ENCODE data around the gene SORCS2.

Gene SORCS2

DNA sequence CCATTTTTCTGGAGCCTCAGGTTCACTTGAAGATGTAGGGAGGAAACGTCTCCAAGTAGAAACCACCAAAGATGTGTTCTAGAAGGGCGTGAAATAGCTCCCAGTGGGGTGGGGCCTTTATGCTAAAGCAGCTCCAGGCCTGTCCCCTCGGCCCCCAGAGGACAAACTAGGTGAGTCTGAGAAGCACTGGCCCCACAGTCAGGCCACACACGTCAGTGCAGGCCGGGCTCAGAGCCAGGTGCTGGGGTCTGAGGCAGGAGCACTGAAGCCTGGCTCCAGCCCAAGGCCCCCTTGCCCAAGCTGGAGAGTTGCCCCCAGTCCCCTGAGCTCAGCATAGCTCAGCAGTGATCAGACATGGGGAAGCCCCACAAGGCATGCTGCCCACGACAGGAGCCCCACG lies 337.7 kb downstream of the SORCS2 start:
- in situ Hi-C loops (cut with HindIII; ENCODE audit: low pct_ligation_motif_present, low sequenced_read_pairs) = no loop called here
- TF ChIP-seq, protein P1, sequence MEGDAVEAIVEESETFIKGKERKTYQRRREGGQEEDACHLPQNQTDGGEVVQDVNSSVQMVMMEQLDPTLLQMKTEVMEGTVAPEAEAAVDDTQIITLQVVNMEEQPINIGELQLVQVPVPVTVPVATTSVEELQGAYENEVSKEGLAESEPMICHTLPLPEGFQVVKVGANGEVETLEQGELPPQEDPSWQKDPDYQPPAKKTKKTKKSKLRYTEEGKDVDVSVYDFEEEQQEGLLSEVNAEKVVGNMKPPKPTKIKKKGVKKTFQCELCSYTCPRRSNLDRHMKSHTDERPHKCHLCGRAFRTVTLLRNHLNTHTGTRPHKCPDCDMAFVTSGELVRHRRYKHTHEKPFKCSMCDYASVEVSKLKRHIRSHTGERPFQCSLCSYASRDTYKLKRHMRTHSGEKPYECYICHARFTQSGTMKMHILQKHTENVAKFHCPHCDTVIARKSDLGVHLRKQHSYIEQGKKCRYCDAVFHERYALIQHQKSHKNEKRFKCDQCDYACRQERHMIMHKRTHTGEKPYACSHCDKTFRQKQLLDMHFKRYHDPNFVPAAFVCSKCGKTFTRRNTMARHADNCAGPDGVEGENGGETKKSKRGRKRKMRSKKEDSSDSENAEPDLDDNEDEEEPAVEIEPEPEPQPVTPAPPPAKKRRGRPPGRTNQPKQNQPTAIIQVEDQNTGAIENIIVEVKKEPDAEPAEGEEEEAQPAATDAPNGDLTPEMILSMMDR (IDR thresholded peaks at IDR 0.05; ENCODE audit: low read depth, low read length, missing control alignments) = no peak

DNA sequence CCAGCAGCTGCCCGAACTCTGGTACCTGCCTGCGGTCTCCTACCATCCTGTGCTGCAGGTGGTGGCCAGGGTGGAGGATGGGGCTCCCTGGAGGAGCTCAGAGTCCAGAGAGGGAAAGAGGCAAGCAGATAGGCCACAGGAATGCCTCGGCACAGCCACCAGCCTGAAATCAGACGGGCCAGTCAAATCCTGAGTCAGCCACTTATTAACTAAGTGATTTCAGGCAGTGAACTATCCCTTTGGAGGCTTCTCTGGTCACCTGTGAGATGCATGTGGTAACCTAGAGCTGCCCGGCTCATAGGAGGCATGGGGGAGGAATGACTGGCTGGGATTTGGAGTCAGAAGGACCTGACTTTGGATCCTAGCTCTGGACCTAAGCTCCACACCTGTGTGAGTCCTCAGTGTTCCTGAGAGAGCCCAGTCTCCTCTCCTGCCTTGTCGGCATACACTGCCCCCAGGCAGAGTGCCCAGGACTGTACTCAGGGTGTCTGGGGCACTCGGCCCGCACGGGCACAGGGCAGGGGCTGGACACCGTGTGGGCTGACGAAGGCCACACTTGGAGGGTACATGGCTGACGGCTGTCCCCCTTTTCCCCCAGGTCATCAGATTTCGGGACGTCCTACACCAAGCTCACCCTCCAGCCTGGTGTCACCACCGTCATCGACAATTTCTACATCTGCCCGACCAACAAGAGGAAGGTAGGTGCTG lies 338.7 kb downstream of the SORCS2 start:
- H3K27me3 ChIP-seq (replicated peaks) = no peaks in the 10 kb centered on the region
- no peak overlapping the region for H3K27ac ChIP-seq
- H3K36me3 ChIP-seq (replicated peaks) = no peaks in the 10 kb centered on the region
- in situ Hi-C loops (cut with HindIII; ENCODE audit: low pct_ligation_motif_present, low sequenced_read_pairs) = no loop called here
- TF ChIP-seq, protein P1 (IDR thresholded peaks at IDR 0.05; ENCODE audit: low read depth, low read length, missing control alignments) = no peak
- DNase-seq = no peak
- H3K4me3 ChIP-seq (ENCODE audit: low read depth, low read length) = no peak overlapping the region

More for the DNA sequence above, 337.7 kb downstream of the SORCS2 start:
- no peak for DNase-seq
- Histone ChIP-seq H3K4me3 (ENCODE audit: low read depth, low read length) (no peak overlapping the region), H3K27ac (no peak overlapping the region), H3K36me3 (replicated peaks) (no peaks in the 10 kb centered on the region), H3K27me3 (replicated peaks) (no peaks in the 10 kb centered on the region)

DNA sequence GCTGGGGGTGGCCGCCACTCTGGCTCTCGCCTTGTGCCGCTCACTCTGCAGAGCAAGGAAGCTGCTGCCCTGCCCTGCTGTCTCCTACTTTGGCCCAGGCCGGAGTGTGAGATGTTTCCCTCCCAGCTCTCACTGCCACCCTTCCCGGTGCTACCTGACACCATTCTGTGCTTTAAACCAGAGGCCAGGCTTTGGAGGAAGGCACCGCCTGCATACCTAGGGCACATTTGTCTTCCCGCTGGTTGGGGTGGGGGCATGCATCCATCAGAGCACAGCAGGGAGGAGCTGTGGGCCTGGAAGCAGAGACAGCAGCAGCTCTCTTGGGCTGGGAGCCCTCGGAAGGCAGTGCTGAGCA lies 339.3 kb downstream of the SORCS2 start:
- in situ Hi-C loops (cut with HindIII; ENCODE audit: low pct_ligation_motif_present, low sequenced_read_pairs) = no loop called here
- Histone ChIP-seq H3K27me3 (replicated peaks) (no peaks in the 10 kb centered on the region), H3K27ac (no peak overlapping the region), H3K36me3 (replicated peaks) (no peaks in the 10 kb centered on the region), H3K4me3 (ENCODE audit: low read depth, low read length) (no peak overlapping the region)
- TF ChIP-seq, protein P1 (IDR thresholded peaks at IDR 0.05; ENCODE audit: low read depth, low read length, missing control alignments) = no peak
- DNase-seq = no peak

DNA sequence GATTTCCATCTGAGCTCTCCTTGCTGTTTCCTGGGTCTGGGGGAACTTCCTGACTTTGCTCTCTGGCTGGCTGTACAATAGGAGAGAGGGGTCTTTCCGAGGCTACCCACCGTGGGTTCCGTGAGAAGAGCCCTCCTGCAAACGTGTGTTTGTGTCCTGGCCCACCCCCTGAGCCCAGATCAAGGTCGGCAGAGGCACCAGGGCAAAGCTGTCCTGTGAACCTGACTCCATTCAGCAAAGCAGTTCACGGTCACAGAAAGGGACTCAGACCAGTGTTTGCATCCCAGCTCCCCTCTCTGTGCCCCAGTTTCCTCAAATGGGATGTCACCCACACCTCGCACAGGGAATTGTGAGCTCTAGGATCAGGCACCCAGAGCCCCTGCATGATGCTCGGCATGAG lies 339.7 kb downstream of the SORCS2 start:
- in situ Hi-C loops (cut with HindIII; ENCODE audit: low pct_ligation_motif_present, low sequenced_read_pairs) = no loop called here
- no peak overlapping the region for H3K27ac ChIP-seq
- TF ChIP-seq, protein P1 (IDR thresholded peaks at IDR 0.05; ENCODE audit: low read depth, low read length, missing control alignments) = no peak
- H3K36me3 ChIP-seq (replicated peaks) = no peaks in the 10 kb centered on the region
- no peaks in the 10 kb centered on the region for H3K27me3 ChIP-seq (replicated peaks)
- DNase-seq = no peak
- H3K4me3 ChIP-seq (ENCODE audit: low read depth, low read length) = no peak overlapping the region

DNA sequence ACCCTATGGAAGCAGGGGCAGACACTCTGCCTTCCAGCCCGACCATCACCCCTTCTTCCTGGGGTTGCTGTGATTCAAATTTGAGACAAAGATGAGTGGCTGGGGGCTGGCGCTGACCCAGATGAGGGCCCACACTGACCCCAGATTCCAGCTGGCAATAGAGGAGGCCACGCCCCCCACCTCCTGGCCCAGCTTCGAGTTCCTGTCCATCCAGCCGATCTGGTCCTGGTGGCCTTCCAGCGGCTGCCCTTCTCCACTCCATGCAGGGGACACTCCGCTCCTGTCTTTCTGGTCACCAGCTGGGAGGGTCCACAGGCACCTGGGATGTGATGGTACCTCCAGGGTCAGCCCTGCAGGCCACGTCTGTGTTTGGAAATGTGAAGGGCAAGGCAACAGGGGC lies 340.9 kb downstream of the SORCS2 start:
- H3K4me3 ChIP-seq (ENCODE audit: low read depth, low read length) = no peak overlapping the region
- TF ChIP-seq, protein P1 (IDR thresholded peaks at IDR 0.05; ENCODE audit: low read depth, low read length, missing control alignments) = no peak
- no peak for DNase-seq
- H3K27me3 ChIP-seq (replicated peaks) = no peaks in the 10 kb centered on the region
- in situ Hi-C loops (cut with HindIII; ENCODE audit: low pct_ligation_motif_present, low sequenced_read_pairs) = no loop called here
- H3K36me3 ChIP-seq (replicated peaks) = no peaks in the 10 kb centered on the region
- no peak overlapping the region for H3K27ac ChIP-seq

DNA sequence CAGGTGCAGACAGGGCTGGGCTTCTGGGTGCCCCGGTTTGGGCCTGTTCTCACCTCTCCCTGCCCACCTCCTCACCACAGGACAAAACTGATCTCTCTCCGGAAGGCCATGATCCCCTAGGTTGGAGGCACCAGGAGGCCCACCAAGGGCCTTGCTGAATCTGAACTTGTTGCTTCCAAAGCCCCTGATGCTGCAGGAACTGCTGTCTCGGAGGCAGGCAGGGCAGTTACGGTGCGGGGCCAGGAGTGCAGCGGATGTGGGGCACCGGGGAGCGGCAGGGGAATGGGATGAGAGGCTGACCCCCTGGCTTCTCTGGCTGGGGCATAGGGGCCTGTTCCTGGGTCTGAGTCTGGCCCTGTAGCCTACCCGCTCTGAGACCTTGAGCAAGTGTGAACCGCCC lies 342.8 kb downstream of the SORCS2 start:
- no peaks in the 10 kb centered on the region for H3K27me3 ChIP-seq (replicated peaks)
- H3K36me3 ChIP-seq (replicated peaks) = no peaks in the 10 kb centered on the region
- no peak overlapping the region for H3K27ac ChIP-seq
- TF ChIP-seq, protein P1 (IDR thresholded peaks at IDR 0.05; ENCODE audit: low read depth, low read length, missing control alignments) = no peak
- DNase-seq = no peak
- no peak overlapping the region for H3K4me3 ChIP-seq (ENCODE audit: low read depth, low read length)
- in situ Hi-C loops (cut with HindIII; ENCODE audit: low pct_ligation_motif_present, low sequenced_read_pairs) = no loop called here

Data from brain microvascular endothelial cell (primary cell).